HEK293 (cell line): ENCODE data around the gene POLD2.
"Not testable (repeated sequence)": the region's sequence is repeated elsewhere in the genome, so short reads cannot be mapped to it uniquely, and the experiment has no call there.

Experiments
- CTCF ChIA-PET: fragments of 350-600 bp; formaldehyde crosslinking; extraction: SDS; loops from one replicate; lab custom pipeline; 2021; ENCODE audit warnings: antibody characterized with exemption; lab: Yijun Ruan, JAX
- POLR2A ChIA-PET: fragments of 300-600 bp; formaldehyde crosslinking; extraction: SDS; loops from one replicate; lab custom pipeline; 2020; ENCODE audit warnings: antibody characterized with exemption, inconsistent platforms; lab: Yijun Ruan, JAX
- H3K27ac ChIP-seq: fragments of 200-500 bp; sonication (Bioruptor generic); 2 replicates; pipeline ENCODE4 v1.5.1; 2014; ENCODE audit warnings: low read depth, low read length, control low read depth, inconsistent platforms; ENCODE audit errors: extremely low read depth
- H3K36me3 ChIP-seq, 2 experiments: fragments of 200-500 bp in 1 of 2; sonication (Bioruptor generic) in 1 of 2; 1 replicate in 1 of 2; 2 replicates in 1 of 2; pipeline ENCODE4 v1.5.1; 2014 to 2017; ENCODE audit warnings: inconsistent platforms in 2 of 2, low read length in 2 of 2; ENCODE audit not compliant: control insufficient read depth in 2 of 2, insufficient read depth in 1 of 2
- H3K4me1 ChIP-seq: fragments of 200-500 bp; sonication (Bioruptor generic); 2 replicates; pipeline ENCODE4 v1.5.1; 2014; ENCODE audit warnings: mild to moderate bottlenecking, low read length, inconsistent platforms; ENCODE audit not compliant: control insufficient read depth, insufficient read depth
- H3K4me3 ChIP-seq: 2 replicates; pipeline ENCODE4 v1.5.1; 2011; ENCODE audit warnings: low read depth, mild to moderate bottlenecking, control low read depth, low read length, moderate library complexity
- H3K9me3 ChIP-seq: fragments of 200-500 bp; sonication (Bioruptor generic); 2 replicates; pipeline ENCODE4 v1.5.1; 2014; ENCODE audit warnings: low read depth, low read length, inconsistent platforms; ENCODE audit not compliant: control insufficient read depth, insufficient read depth
- ATF2 ChIP-seq: fragments of 450-650 bp; formaldehyde crosslinking; IDR thresholded peaks from 2 replicates; pipeline ENCODE4 v1.5.1; 2016; ENCODE audit warnings: missing biosample characterization, missing genetic modification characterization, low read depth
- GLIS1 ChIP-seq: fragments of 450-650 bp; formaldehyde crosslinking; IDR thresholded peaks from 2 replicates; pipeline ENCODE4 v1.5.1; 2016; ENCODE audit warnings: missing biosample characterization, missing genetic modification characterization
- RBAK ChIP-seq: fragments of 450-650 bp; formaldehyde crosslinking; IDR thresholded peaks from 2 replicates; pipeline ENCODE4 v1.5.1; 2016; ENCODE audit warnings: missing biosample characterization, missing genetic modification characterization
- REPIN1 ChIP-seq: fragments of 450-650 bp; formaldehyde crosslinking; IDR thresholded peaks from 2 replicates; pipeline ENCODE4 v1.5.1; 2017; ENCODE audit warnings: missing biosample characterization, missing genetic modification characterization, low read depth
- SP7 ChIP-seq: fragments of 450-650 bp; formaldehyde crosslinking; IDR thresholded peaks from 2 replicates; pipeline ENCODE4 v1.5.1; 2016; ENCODE audit warnings: missing biosample characterization, missing genetic modification characterization
- ZBTB48 ChIP-seq: fragments of 450-650 bp; formaldehyde crosslinking; IDR thresholded peaks from 2 replicates; pipeline ENCODE4 v1.5.1; 2016; ENCODE audit warnings: missing biosample characterization, missing genetic modification characterization
- ZEB2 ChIP-seq: fragments of 450-650 bp; formaldehyde crosslinking; IDR thresholded peaks from 2 replicates; pipeline ENCODE4 v1.5.1; 2016; ENCODE audit warnings: missing biosample characterization, missing genetic modification characterization
- ZNF112 ChIP-seq: fragments of 450-650 bp; formaldehyde crosslinking; IDR thresholded peaks from 2 replicates; pipeline ENCODE4 v1.5.0; 2017; ENCODE audit warnings: missing biosample characterization, missing genetic modification characterization
- ZNF138 ChIP-seq: fragments of 450-650 bp; formaldehyde crosslinking; IDR thresholded peaks from 2 replicates; pipeline ENCODE4 v1.5.1; 2016; ENCODE audit warnings: missing biosample characterization, missing genetic modification characterization, borderline replicate concordance
- ZNF221 ChIP-seq: fragments of 450-650 bp; formaldehyde crosslinking; IDR thresholded peaks from 2 replicates; pipeline ENCODE4 v1.5.1; 2017; ENCODE audit warnings: missing biosample characterization, missing genetic modification characterization, borderline replicate concordance
- ZNF239 ChIP-seq: fragments of 450-650 bp; formaldehyde crosslinking; IDR thresholded peaks from 2 replicates; pipeline ENCODE4 v1.5.1; 2016; ENCODE audit warnings: missing biosample characterization, missing genetic modification characterization
- ZNF266 ChIP-seq: fragments of 450-650 bp; formaldehyde crosslinking; IDR thresholded peaks from 2 replicates; pipeline ENCODE4 v1.5.1; 2016; ENCODE audit warnings: missing biosample characterization, missing genetic modification characterization, low read depth
- ZNF274 ChIP-seq, 2 experiments: fragments of 200-500 bp in 1 of 2; fragments of 450-650 bp in 1 of 2; sonication (Bioruptor generic) in 1 of 2; formaldehyde crosslinking in 1 of 2; IDR thresholded peaks; 2 replicates each; pipeline versions ENCODE4 v1.5.1 to v1.6.1; 2014 to 2016; ENCODE audit warnings: borderline replicate concordance in 1 of 2, inconsistent platforms in 1 of 2, low read length in 1 of 2, missing biosample characterization in 1 of 2, missing genetic modification characterization in 1 of 2
- ZNF362 ChIP-seq: fragments of 450-650 bp; formaldehyde crosslinking; IDR thresholded peaks from 2 replicates; pipeline ENCODE4 v1.5.1; 2016; ENCODE audit warnings: missing biosample characterization, missing genetic modification characterization
- ZNF488 ChIP-seq: fragments of 450-650 bp; formaldehyde crosslinking; IDR thresholded peaks from 2 replicates; pipeline ENCODE4 v1.5.1; 2016; ENCODE audit warnings: missing biosample characterization, missing genetic modification characterization
- ZNF510 ChIP-seq: fragments of 450-650 bp; formaldehyde crosslinking; IDR thresholded peaks from 2 replicates; pipeline ENCODE4 v1.5.1; 2018; ENCODE audit warnings: mild to moderate bottlenecking, missing genetic modification characterization, missing biosample characterization; ENCODE audit not compliant: insufficient replicate concordance
- ZNF544 ChIP-seq: fragments of 450-650 bp; formaldehyde crosslinking; IDR thresholded peaks from 2 replicates; pipeline ENCODE4 v1.5.0; 2017; ENCODE audit warnings: missing biosample characterization, missing genetic modification characterization
- ZNF621 ChIP-seq: fragments of 450-650 bp; formaldehyde crosslinking; IDR thresholded peaks from 2 replicates; pipeline ENCODE4 v1.5.1; 2017; ENCODE audit warnings: missing biosample characterization, missing genetic modification characterization
- ZNF629 ChIP-seq: fragments of 450-650 bp; formaldehyde crosslinking; IDR thresholded peaks from 2 replicates; pipeline ENCODE4 v1.5.1; 2017; ENCODE audit warnings: missing biosample characterization, missing genetic modification characterization
- ZNF768 ChIP-seq: fragments of 450-650 bp; formaldehyde crosslinking; IDR thresholded peaks from 2 replicates; pipeline ENCODE4 v1.5.1; 2018; ENCODE audit warnings: missing biosample characterization, mild to moderate bottlenecking, missing genetic modification characterization
- ZNF785 ChIP-seq: fragments of 450-650 bp; formaldehyde crosslinking; IDR thresholded peaks from 2 replicates; pipeline ENCODE4 v1.5.1; 2016; ENCODE audit warnings: missing biosample characterization, missing genetic modification characterization
- ZNF791 ChIP-seq: fragments of 450-650 bp; formaldehyde crosslinking; IDR thresholded peaks from 2 replicates; pipeline ENCODE4 v1.5.1; 2016; ENCODE audit warnings: missing biosample characterization, missing genetic modification characterization
- ZNF830 ChIP-seq: fragments of 450-650 bp; IDR thresholded peaks from 2 replicates; pipeline ENCODE4 v1.5.0; 2018; ENCODE audit warnings: missing biosample characterization, missing genetic modification characterization, low read depth, mild to moderate bottlenecking, moderate library complexity
- TF ChIP-seq, protein P1 (sequence below): fragments of 450-650 bp; formaldehyde crosslinking; IDR thresholded peaks from 2 replicates; pipeline ENCODE4 v1.5.1; 2016; ENCODE audit warnings: missing biosample characterization, missing genetic modification characterization
- TF ChIP-seq, protein P2 (sequence below): fragments of 450-650 bp; formaldehyde crosslinking; IDR thresholded peaks from 2 replicates; pipeline ENCODE4; 2016; ENCODE audit warnings: missing biosample characterization, missing genetic modification characterization

POLD2 gene

DNA sequence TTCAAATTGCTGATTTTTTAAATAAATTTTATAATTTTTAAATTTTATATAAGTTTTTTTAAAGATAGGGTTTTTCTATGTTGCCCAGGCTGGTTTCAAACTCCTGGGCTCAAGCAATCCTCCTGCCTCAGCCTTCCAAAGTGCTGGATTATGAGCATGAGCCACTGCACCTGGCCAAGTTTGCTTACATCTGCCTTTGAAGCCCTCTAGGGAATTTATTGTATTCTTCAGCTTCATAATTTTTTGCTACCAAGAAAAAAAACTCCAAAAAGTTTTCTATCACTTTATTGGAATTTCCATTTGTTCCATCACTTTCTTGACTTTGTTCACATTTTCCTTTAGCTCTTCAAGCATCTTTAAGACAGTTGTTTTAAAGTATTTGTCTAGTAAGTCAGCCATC, 3.8 kb upstream of the POLD2 start:
- CTCF ChIA-PET = interaction anchor here (0.7 kb wide), 1 partner anchor 8 kb away, joined by 3 read pairs; no protein-coding TSS in a partner anchor
- H3K4me3 ChIP-seq = no peak overlapping the region

GRCh38 chr7:44126574-44126973, 3.2 kb upstream of the POLD2 start:
- H3K4me3 ChIP-seq, H3K27ac ChIP-seq, H3K4me1 ChIP-seq, H3K9me3 ChIP-seq, H3K36me3 ChIP-seq, POLR2A ChIA-PET: not testable (repeated sequence)
- CTCF ChIA-PET = interaction anchor here (0.7 kb wide), 2 partner anchors 60 to 97 kb away, joined by 3 read pairs; no protein-coding TSS in a partner anchor
- TF ChIP-seq ZNF791 (tag by site-specific recombination) = peak; percentile 94

More for the DNA sequence above, 3.8 kb upstream of the POLD2 start:
- H3K4me1 ChIP-seq = no peaks in the 10 kb centered on the region
- POLR2A ChIA-PET = no interaction called here
- peaks cover 0 to under 1% of the 10 kb centered on the region in 2 experiments; a peak in 1 of 3 replicates for H3K36me3 ChIP-seq
- no peak overlapping the region for H3K27ac ChIP-seq
- no peaks in the 10 kb centered on the region for H3K9me3 ChIP-seq
- TF ChIP-seq ATF2 (tag by site-specific recombination) (no peak), ZNF768 (tag by site-specific recombination) (no peak), SP7 (tag by site-specific recombination) (no peak), GLIS1 (tag by site-specific recombination) (no peak), ZNF488 (tag by site-specific recombination) (no peak), ZEB2 (tag by site-specific recombination) (no peak)

DNA sequence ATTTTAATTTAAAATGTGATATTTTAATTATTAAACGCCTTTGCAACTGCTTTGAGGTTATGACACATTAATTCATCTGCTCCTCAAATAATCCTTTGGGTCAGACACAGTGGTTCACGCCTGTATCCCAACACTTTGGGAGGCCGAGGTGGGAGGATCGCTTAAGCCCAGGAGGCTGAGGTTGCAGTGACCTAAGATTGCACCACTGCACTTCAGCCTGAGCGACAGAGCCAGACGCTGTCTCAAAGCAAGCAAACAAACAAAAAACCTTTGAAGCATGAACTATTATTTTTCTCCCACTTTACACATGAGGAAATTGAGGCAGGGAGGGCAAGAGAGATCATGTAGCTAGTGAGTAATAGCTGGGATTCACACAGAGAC, 1.5 kb upstream of the POLD2 start:
- CTCF ChIA-PET = interaction anchor here (1.2 kb wide), 1 partner anchor 69 kb away, joined by 3 read pairs; no protein-coding TSS in a partner anchor
- POLR2A ChIA-PET = no interaction called here
- Histone ChIP-seq H3K36me3 (peaks cover 12 to 24% of the 10 kb centered on the region in 2 experiments), H3K9me3 (no peaks in the 10 kb centered on the region), H3K4me3 (no peak overlapping the region), H3K27ac (no peak overlapping the region), H3K4me1 (no peaks in the 10 kb centered on the region)
- TF ChIP-seq ZNF510 (tag by site-specific recombination) = no peak
- no peak for TF ChIP-seq ZNF266 (tag by site-specific recombination)
- TF ChIP-seq, protein P1, sequence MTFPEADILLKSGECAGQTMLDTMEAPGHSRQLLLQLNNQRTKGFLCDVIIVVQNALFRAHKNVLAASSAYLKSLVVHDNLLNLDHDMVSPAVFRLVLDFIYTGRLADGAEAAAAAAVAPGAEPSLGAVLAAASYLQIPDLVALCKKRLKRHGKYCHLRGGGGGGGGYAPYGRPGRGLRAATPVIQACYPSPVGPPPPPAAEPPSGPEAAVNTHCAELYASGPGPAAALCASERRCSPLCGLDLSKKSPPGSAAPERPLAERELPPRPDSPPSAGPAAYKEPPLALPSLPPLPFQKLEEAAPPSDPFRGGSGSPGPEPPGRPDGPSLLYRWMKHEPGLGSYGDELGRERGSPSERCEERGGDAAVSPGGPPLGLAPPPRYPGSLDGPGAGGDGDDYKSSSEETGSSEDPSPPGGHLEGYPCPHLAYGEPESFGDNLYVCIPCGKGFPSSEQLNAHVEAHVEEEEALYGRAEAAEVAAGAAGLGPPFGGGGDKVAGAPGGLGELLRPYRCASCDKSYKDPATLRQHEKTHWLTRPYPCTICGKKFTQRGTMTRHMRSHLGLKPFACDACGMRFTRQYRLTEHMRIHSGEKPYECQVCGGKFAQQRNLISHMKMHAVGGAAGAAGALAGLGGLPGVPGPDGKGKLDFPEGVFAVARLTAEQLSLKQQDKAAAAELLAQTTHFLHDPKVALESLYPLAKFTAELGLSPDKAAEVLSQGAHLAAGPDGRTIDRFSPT (tag by site-specific recombination) = no peak
- TF ChIP-seq ZNF830 = no peak
- no peak for TF ChIP-seq ZNF138 (tag by site-specific recombination)
- TF ChIP-seq ZNF239 (tag by site-specific recombination) = no peak
- TF ChIP-seq, protein P2, sequence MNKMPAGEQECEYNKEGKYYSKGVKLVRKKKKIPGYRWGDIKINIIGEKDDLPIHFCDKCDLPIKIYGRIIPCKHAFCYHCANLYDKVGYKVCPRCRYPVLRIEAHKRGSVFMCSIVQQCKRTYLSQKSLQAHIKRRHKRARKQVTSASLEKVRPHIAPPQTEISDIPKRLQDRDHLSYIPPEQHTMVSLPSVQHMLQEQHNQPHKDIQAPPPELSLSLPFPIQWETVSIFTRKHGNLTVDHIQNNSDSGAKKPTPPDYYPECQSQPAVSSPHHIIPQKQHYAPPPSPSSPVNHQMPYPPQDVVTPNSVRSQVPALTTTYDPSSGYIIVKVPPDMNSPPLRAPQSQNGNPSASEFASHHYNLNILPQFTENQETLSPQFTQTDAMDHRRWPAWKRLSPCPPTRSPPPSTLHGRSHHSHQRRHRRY (tag by site-specific recombination) = no peak
- TF ChIP-seq ZNF621 (tag by site-specific recombination) = no peak
- no peak for TF ChIP-seq ZNF362 (tag by site-specific recombination)
- TF ChIP-seq RBAK (tag by site-specific recombination) = no peak
- TF ChIP-seq ZNF544 (tag by site-specific recombination) = no peak
- no peak for TF ChIP-seq ZNF274 (IDR thresholded peaks at IDR 0.05; ENCODE audit: low read length)
- TF ChIP-seq ZNF274 (tag by site-specific recombination; IDR thresholded peaks at IDR 0.05; ENCODE audit: borderline replicate concordance) = no peak
- no peak for TF ChIP-seq REPIN1 (tag by site-specific recombination)
- no peak for TF ChIP-seq ZNF785 (tag by site-specific recombination)
- TF ChIP-seq ZNF629 (tag by site-specific recombination) = no peak
- TF ChIP-seq ZNF112 (tag by site-specific recombination) = no peak
- TF ChIP-seq ZBTB48 (tag by site-specific recombination) = no peak
- no peak for TF ChIP-seq ZNF221 (tag by site-specific recombination)
